Activated naive CD8-positive, alpha-beta T cell treated with anti-CD3 and anti-CD28 coated beads, Interleukin-2, amount 50 U/mL, for 24 hours (primary cell): ENCODE measurements around the gene CFAP54.

Experiments used
- ATAC-seq: fragments of 150-1000 bp; cut with Tn5 transposase; one replicate; pipeline ENCODE4 v1.10.0; 2021
- DNase-seq: peaks from one replicate; pipeline ENCODE4 v3.0.0; 2021
- H3K27ac Mint-ChIP-seq: one replicate; pipeline ENCODE4 v1.8.0; 2021; ENCODE audit warnings: mild to moderate bottlenecking, mixed read lengths
- H3K27me3 Mint-ChIP-seq: one replicate; pipeline ENCODE4 v1.8.0; 2021; ENCODE audit warnings: mixed read lengths
- H3K36me3 Mint-ChIP-seq: one replicate; pipeline ENCODE4 v1.8.0; 2021; ENCODE audit warnings: low read depth, mixed read lengths
- H3K4me1 Mint-ChIP-seq: one replicate; pipeline ENCODE4 v1.8.0; 2021; ENCODE audit warnings: mixed read lengths
- H3K4me3 Mint-ChIP-seq: one replicate; pipeline ENCODE4 v1.8.0; 2021; ENCODE audit warnings: mild to moderate bottlenecking, moderate library complexity, mixed read lengths
- H3K9me3 Mint-ChIP-seq: one replicate; pipeline ENCODE4 v1.8.0; 2021; ENCODE audit warnings: mixed read lengths

CFAP54 gene

DNA sequence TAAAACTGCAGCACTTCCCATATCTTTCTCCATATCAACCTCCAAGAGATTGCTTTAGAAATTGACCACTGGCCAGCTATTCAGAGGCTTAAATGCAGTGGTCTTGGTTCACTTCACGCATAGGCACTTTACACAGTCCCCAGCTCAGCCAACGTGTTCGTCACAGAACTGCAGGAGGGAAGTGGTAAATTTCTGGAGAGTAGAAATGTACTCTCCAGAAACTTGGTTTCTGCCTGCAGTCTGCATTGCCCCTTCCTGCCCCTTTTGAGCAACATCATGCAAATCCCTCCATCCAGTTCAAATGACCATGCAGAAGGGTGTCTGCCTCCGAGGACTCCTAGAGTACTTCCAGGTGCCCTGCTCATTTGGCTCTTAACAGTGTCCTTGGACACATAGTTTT lies 375.0 kb downstream of the CFAP54 start:
- ATAC-seq (no peak), DNase-seq (no peak)
- no peak overlapping the region for H3K4me3 Mint-ChIP-seq
- no peak overlapping the region for H3K27ac Mint-ChIP-seq
- H3K4me1 Mint-ChIP-seq = no peaks in the 10 kb centered on the region
- H3K9me3 Mint-ChIP-seq = no peaks in the 10 kb centered on the region
- H3K36me3 Mint-ChIP-seq = no peaks in the 10 kb centered on the region
- H3K27me3 Mint-ChIP-seq = peaks cover 5% of the 10 kb centered on the region

DNA sequence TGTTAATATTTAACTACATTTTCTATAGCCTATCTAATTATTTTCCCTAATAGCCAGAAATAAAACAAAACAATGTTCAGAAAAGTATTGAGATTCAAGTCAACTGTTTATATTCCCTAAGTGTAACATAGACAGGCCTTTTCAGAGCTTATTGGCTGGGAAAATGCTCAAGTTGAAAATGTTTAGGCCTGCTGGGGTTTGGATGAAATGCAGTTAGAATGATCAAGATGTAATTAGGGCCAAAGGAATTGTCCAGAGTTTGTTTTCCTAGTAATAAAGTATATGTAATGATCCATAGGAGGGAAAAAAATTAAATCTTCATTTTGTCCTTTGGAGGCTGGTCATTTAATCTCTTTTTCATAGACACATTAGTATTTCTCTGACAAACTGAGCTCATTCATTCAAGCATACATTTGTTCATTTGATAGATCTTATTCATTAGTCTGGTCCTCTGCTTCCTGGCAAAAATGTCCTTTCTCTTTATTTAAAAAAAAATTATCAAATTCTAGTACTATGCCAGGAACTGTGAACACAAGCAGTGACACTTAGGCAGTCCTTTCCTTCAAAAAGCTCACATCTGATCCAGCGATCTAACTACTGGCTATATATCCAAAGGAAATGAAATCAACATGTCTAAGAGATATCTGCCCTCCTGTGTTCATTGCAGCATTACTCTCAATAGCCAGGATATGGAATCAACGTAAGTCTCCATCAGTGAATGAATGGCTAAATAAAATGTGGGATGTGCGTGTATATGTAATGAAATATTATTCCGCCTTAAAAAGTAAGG lies 377.6 kb downstream of the CFAP54 start:
- Mint-ChIP-seq H3K27ac (no peak overlapping the region), H3K36me3 (no peaks in the 10 kb centered on the region), H3K4me3 (no peak overlapping the region), H3K4me1 (no peaks in the 10 kb centered on the region), H3K27me3 (peaks cover 7% of the 10 kb centered on the region), H3K9me3 (no peaks in the 10 kb centered on the region)
- DNase-seq (no peak), ATAC-seq (no peak)

DNA sequence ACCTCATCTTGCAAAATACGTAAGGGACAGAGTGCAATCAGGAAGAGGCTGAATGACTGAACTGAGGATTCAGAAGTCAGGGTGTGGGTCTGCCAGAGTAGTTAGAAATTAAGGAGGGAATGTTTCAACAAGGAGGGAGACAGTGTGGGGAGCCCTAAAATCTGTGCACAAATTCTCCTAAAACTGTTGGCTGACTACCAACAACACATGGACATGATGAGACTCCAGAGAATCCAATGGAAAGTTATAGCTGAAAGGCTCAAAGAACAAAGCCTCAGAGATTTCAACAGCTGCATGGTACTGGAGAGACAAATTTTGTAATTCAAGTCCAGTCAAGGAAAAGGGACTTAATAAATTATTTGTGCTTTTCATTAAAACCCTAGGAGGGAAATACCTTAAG lies 381.6 kb downstream of the CFAP54 start:
- no peaks in the 10 kb centered on the region for H3K9me3 Mint-ChIP-seq
- H3K4me3 Mint-ChIP-seq = no peak overlapping the region
- H3K4me1 Mint-ChIP-seq = no peaks in the 10 kb centered on the region
- H3K27ac Mint-ChIP-seq = no peak overlapping the region
- H3K36me3 Mint-ChIP-seq = no peaks in the 10 kb centered on the region
- ATAC-seq = no peak
- H3K27me3 Mint-ChIP-seq = peaks cover 5% of the 10 kb centered on the region
- no peak for DNase-seq

DNA sequence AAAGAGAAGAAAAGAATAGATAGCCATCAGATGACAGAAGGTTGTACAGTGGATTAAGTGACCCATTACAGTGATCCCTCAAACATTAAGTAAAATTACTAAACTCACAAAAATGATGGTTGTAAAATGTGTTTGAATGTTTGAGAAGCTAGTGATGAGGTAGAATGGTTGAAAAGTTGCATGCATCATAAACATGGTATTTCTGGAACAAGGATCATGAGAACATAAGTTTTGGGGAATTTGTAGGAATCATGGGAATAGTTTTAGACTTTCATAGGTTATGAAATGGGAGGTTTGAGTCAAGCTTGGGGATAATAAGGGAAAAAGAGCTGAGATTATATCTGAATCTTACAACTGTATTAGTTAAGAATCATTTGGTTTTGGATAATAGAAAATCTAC lies 383.6 kb downstream of the CFAP54 start:
- no peak for ATAC-seq

DNA sequence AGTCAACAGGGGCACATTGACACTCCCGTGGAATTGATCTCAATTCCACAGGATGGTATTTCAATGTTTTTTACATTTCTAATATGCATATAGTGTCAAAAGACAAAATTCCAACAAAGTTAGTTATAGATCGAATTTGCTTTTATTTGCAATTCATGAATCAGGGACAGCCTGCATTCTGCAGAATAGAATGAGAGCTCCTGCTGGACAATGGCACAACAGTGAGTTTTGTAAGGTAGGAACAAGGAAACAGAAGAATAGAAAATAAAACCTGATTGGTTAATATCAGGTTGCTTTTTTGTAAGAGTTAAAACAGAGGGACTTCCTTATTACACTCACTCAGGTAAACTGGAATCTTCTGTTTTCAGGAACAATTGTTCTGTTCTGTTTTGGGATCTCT lies 384.8 kb downstream of the CFAP54 start:
- Mint-ChIP-seq H3K9me3 (no peaks in the 10 kb centered on the region), H3K27ac (no peak overlapping the region), H3K4me3 (no peak overlapping the region), H3K27me3 (peaks cover 14% of the 10 kb centered on the region), H3K4me1 (no peaks in the 10 kb centered on the region), H3K36me3 (no peaks in the 10 kb centered on the region)
- ATAC-seq = no peak
- no peak for DNase-seq

More for the DNA sequence above, 383.6 kb downstream of the CFAP54 start:
- Mint-ChIP-seq H3K27me3 (peaks cover 9% of the 10 kb centered on the region), H3K27ac (no peak overlapping the region), H3K4me1 (no peaks in the 10 kb centered on the region), H3K4me3 (no peak overlapping the region), H3K36me3 (no peaks in the 10 kb centered on the region), H3K9me3 (no peaks in the 10 kb centered on the region)
- DNase-seq = no peak

DNA sequence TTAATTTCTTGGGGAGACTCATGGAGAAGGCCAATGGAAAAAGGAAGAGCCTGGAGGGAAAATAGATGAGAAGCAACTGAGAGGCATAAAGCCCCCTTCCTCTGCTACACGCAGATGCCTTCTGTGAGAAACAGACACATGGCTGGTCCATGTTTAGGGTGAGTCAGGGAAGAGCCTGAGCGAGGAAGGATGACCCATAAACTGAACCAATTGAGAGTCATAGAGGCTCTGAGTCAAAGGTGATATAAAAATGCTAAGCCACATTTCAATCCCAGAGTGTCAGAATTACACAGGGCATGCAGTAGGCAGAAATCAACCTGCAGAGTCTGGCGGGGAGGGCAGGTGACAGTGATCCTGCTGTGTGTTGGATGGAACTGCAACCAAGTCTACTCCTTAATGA lies 387.6 kb downstream of the CFAP54 start:
- H3K4me3 Mint-ChIP-seq = no peak overlapping the region
- H3K4me1 Mint-ChIP-seq = no peaks in the 10 kb centered on the region
- ATAC-seq (no peak), DNase-seq (no peak)
- H3K27ac Mint-ChIP-seq = no peak overlapping the region
- peaks cover 10% of the 10 kb centered on the region for H3K27me3 Mint-ChIP-seq
- H3K9me3 Mint-ChIP-seq = no peaks in the 10 kb centered on the region
- no peaks in the 10 kb centered on the region for H3K36me3 Mint-ChIP-seq

DNA sequence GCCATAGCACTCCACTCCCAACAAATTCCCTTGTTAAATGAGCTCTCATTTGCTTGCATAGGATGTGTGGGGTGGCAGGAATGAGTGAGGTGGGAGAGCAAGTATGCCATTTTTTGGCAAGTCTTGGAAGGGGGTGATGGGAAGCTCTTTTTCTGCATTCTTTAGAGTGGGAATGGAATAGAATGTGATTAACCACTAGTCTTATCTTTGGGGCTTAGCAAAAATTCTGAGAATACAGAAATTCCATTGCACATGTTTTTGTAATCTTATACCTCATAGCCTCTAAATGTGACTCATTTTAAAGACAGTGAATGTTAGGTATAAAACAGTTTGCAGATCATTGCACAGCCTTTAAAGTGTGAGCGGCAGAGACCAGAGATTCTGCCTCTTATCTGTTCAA lies 389.3 kb downstream of the CFAP54 start:
- no peaks in the 10 kb centered on the region for H3K4me1 Mint-ChIP-seq
- no peaks in the 10 kb centered on the region for H3K9me3 Mint-ChIP-seq
- no peak overlapping the region for H3K4me3 Mint-ChIP-seq
- H3K27me3 Mint-ChIP-seq = peaks cover 10% of the 10 kb centered on the region
- DNase-seq = no peak
- H3K36me3 Mint-ChIP-seq = no peaks in the 10 kb centered on the region
- no peak for ATAC-seq
- H3K27ac Mint-ChIP-seq = no peak overlapping the region

DNA sequence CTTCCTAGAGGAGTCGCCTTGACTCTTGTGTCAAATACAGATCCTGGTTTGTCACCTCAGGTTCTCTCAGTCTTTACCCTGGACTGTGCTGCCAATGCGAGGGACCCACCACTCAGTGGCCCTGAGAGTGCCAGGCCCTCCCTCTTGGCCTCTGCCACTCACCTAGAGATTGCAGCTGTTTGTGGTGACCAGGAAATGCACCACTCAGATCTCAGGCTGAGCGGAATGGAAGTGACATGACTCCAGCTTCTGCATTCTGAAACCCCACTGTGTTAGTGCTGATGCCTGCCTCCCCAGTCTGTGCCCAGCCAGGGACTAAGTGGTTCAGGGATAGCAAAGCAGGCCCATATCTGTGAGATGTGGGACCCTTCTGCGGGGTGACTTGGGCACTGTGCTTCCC lies 389.9 kb downstream of the CFAP54 start:
- Mint-ChIP-seq H3K4me1 (no peaks in the 10 kb centered on the region), H3K9me3 (no peaks in the 10 kb centered on the region), H3K27me3 (peaks cover 8% of the 10 kb centered on the region), H3K36me3 (no peaks in the 10 kb centered on the region), H3K27ac (no peak overlapping the region), H3K4me3 (no peak overlapping the region)
- DNase-seq = no peak
- ATAC-seq = peak; percentile 18

DNA sequence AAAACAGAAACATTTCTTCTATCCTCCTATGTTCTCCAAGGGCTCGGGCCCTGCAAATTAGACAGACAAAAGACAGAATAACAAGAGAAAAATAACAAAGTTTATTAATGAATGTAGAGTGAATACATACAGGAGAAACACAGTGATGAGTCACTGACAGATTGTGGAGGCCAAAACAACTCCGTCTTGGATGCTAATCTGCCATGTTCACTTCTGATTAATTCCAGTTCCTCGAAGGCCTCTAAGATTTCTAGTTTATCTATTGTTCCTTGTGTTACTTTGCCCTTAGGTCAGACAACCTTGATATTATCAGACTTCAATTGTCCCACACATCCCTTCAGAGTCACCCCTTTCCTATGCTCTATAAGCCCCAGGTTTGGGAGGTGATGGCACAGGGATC lies 390.8 kb downstream of the CFAP54 start:
- DNase-seq = no peak
- Mint-ChIP-seq H3K9me3 (no peaks in the 10 kb centered on the region), H3K4me1 (no peaks in the 10 kb centered on the region), H3K4me3 (no peak overlapping the region), H3K27me3 (peaks cover 8% of the 10 kb centered on the region), H3K27ac (no peak overlapping the region), H3K36me3 (no peaks in the 10 kb centered on the region)
- no peak for ATAC-seq

DNA sequence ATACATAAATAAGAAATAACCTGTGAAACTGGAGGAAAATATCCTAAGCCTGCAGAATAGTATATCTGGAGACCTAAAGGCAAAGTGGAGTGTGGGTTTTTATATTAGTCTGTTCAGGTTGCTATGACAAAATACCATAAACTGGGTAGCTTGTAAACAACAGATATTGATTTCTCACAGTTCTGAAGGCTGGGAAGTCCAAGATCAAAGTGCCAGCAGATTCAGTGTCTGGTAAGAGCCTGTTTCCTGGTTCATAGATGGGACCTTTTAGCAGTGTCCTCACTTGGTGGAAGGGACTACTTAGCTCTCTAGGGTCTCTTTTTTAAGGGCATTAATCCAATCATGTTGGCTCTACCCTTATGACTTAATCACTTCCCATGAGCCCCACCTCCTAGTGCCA lies 392.2 kb downstream of the CFAP54 start:
- Mint-ChIP-seq H3K36me3 (no peaks in the 10 kb centered on the region), H3K9me3 (no peaks in the 10 kb centered on the region), H3K4me1 (no peaks in the 10 kb centered on the region), H3K27me3 (peaks cover 8% of the 10 kb centered on the region), H3K4me3 (no peak overlapping the region), H3K27ac (no peak overlapping the region)
- DNase-seq (no peak), ATAC-seq (no peak)

DNA sequence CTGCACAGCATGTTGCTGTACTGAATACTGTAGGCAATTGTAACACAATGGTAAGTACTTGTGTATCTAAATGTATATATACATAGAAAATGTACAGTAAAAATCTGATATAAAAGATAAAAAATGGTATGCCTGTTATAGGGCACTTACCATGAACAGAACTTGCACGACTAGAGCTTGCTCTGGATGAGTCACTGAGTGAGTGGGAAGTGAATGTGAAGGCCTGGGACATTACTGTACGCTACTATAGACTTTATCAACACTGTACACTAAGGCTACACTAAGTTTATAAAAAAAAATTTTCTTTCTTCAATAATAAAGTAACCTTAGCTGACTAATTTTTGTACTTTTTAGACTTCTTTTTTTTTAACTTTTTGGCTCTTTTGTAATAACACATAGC lies 393.5 kb downstream of the CFAP54 start:
- DNase-seq (no peak), ATAC-seq (no peak)
- Mint-ChIP-seq H3K4me3 (no peak overlapping the region), H3K4me1 (no peaks in the 10 kb centered on the region), H3K27me3 (peaks cover 4% of the 10 kb centered on the region), H3K9me3 (no peaks in the 10 kb centered on the region), H3K27ac (no peak overlapping the region), H3K36me3 (no peaks in the 10 kb centered on the region)

DNA sequence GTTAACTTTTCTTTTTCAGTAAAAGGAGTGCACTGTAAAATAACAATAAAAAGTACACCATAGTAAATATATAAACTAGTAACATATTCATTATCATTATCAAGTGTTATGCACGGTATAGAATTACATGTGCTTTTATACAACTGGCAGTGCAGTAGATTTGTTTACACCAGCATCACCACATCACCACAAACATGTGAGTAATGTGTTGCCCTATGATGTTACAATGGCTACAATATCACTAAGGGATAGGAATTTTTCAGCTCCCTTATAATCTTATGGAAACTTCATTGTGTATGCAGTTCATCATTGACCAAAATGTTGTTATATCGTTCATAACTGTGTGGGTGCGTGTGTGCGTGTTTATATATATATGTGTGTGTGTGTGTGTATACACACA lies 394.2 kb downstream of the CFAP54 start:
- Mint-ChIP-seq H3K9me3 (no peaks in the 10 kb centered on the region), H3K27me3 (peaks cover under 1% of the 10 kb centered on the region), H3K4me1 (no peaks in the 10 kb centered on the region), H3K36me3 (no peaks in the 10 kb centered on the region), H3K4me3 (no peak overlapping the region), H3K27ac (no peak overlapping the region)
- ATAC-seq (no peak), DNase-seq (no peak)

DNA sequence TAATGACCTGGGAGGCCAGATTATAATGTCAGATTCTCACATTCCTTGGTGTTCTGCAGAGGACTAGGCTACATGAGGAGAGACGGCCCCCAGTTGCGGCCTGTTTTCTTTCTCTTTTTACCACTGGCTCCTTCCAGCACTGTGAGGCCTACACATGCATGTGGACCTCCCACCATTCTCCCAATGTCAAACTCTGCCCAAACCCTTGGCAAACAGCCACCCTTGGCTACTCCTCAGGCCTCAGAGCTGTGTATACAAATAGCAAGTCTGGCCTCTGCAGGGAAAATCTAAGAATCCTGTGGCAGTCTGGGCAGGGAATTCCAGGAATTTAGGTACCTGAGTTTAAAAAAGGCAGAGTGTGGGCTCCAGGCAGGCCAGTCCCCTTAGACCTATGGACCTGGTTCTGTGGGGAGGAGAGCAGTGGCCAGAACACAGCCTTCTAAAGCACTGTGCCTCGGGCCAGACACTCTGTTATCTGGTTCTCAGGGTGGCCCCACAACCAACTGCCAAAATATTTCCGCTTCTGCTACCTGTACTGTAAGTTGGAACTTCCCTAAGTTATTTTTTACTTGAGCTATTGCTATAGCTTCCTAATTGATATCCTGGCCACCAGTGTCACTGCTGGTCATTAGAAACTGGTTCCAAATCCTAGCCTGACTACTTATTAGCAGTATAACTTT lies 397.8 kb downstream of the CFAP54 start:
- Mint-ChIP-seq H3K27me3 (peaks cover 12% of the 10 kb centered on the region), H3K36me3 (no peaks in the 10 kb centered on the region), H3K4me3 (no peak overlapping the region), H3K9me3 (no peaks in the 10 kb centered on the region), H3K4me1 (peaks cover 4% of the 10 kb centered on the region), H3K27ac (no peak overlapping the region)
- DNase-seq (no peak), ATAC-seq (no peak)

DNA sequence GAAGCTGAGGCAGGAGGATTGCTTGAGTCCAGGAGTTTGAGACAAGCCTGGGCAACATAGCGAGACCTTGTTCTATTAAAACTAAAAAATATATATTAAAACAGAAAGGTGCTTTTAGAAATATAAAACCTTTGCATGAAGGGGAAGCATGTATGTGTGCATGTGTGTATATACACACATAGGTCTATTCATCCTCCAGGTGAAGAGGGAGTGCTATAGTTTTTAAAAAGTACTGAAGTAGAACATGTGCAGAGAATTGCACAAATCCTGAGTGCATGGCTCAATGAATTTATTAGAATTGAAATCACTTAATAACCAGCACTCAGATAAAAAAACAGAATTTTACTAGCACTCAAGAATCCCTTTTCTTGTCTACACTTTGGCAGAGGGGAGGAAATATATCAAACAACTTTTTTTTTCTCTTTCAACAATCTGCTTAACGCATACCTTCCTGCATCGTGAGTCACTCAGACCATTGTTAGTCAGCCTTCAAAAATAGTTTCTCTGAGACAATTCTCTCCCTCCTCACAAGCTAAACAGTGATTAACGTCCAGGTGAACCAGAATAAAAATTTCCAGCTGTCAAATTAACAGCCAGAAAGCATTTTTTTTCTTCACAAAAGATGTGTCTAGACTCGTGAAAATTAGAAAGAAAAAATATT lies 400.0 kb downstream of the CFAP54 start:
- Mint-ChIP-seq H3K27me3 (peaks cover 13% of the 10 kb centered on the region), H3K36me3 (no peaks in the 10 kb centered on the region), H3K4me3 (no peak overlapping the region), H3K27ac (no peak overlapping the region), H3K9me3 (no peaks in the 10 kb centered on the region), H3K4me1 (peaks cover 4% of the 10 kb centered on the region)
- DNase-seq (no peak), ATAC-seq (peak; percentile 78)

DNA sequence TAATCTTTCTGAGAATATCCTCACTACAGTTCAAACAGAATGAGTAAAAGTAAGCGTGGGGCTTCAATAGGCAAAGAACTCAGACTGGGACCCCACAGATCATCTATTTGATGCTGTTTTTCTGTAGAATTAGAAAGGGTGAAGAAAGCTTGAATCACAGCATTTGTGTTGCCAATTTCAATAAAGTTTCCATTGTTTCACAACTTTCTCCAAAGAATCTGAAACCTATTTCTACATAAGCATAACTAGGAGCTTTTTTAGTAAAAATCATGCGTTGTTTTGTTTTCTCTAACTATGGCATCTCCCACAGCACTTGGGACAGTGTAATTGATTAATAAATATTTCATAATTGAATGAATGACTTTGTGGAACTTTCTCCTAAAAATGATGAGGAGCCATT lies 401.0 kb downstream of the CFAP54 start:
- no peak overlapping the region for H3K27ac Mint-ChIP-seq
- no peak overlapping the region for H3K4me3 Mint-ChIP-seq
- no peak for ATAC-seq
- H3K36me3 Mint-ChIP-seq = no peaks in the 10 kb centered on the region
- no peak for DNase-seq
- H3K4me1 Mint-ChIP-seq = peaks cover 4% of the 10 kb centered on the region
- no peaks in the 10 kb centered on the region for H3K9me3 Mint-ChIP-seq
- H3K27me3 Mint-ChIP-seq = peaks cover 13% of the 10 kb centered on the region
